Measurements from ENCODE around the gene BID. TPM values are rescaled to one million over a fixed set of nuclear protein-coding genes. Genes with fewer than 3 reads are reported as not detected.

The BID gene
- total and polyA plus RNA-seq, 10 of the 15 experiments (the other 5 are each of a cell fraction or from before 2014, with no cell fraction given), result 7.9 to 241 (median 136) TPM

DNA sequence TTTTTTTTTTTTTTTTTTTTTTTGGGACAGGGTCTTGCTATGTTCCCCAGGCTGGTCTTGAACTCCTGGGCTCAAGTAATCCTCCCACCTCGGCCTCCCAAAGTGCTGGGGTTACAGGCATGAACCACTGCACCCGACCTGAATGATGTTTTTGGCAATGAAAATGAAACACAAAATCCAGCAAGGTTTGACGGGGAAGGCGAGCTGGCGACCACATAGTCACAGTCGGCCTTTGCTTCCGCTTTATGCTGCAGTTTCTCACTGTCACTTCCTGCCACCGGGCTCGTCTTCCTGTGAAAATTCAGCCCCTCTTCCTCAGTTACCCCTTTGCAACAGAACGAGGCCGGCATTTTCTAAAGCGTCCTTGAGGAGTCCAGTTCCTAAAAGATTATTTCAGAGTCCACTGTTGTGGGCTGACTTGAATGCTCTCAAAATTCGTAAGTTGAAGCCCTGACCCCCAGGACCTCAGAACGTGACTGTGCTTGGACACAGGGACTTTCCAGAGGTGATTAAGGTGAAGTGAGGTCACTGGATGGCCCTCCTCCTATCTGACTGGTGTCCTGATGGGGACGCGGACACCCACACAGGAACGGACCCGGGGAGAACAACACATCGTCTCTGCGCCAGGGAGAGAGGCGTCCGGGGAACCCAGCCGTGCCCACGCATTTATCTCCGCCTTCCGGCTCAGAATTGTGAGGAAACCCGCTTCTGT, 2.9 kb upstream of the BID start (continued):
- TF ChIP-seq, protein P1, sequence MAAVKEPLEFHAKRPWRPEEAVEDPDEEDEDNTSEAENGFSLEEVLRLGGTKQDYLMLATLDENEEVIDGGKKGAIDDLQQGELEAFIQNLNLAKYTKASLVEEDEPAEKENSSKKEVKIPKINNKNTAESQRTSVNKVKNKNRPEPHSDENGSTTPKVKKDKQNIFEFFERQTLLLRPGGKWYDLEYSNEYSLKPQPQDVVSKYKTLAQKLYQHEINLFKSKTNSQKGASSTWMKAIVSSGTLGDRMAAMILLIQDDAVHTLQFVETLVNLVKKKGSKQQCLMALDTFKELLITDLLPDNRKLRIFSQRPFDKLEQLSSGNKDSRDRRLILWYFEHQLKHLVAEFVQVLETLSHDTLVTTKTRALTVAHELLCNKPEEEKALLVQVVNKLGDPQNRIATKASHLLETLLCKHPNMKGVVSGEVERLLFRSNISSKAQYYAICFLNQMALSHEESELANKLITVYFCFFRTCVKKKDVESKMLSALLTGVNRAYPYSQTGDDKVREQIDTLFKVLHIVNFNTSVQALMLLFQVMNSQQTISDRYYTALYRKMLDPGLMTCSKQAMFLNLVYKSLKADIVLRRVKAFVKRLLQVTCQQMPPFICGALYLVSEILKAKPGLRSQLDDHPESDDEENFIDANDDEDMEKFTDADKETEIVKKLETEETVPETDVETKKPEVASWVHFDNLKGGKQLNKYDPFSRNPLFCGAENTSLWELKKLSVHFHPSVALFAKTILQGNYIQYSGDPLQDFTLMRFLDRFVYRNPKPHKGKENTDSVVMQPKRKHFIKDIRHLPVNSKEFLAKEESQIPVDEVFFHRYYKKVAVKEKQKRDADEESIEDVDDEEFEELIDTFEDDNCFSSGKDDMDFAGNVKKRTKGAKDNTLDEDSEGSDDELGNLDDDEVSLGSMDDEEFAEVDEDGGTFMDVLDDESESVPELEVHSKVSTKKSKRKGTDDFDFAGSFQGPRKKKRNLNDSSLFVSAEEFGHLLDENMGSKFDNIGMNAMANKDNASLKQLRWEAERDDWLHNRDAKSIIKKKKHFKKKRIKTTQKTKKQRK (IDR thresholded peaks at IDR 0.05; ENCODE audit: low read depth, low read length), result no peak
- no peak for TF ChIP-seq CEBPB (IDR thresholded peaks at IDR 0.05; ENCODE audit: borderline replicate concordance in 1 of 2, low read depth in 2 of 2, low read length in 2 of 2)
- peak; percentile 100 for TF ChIP-seq NR2F1 (conservative IDR thresholded peaks at IDR 0.05)
- TF ChIP-seq ZBTB33 (IDR thresholded peaks at IDR 0.05), result no peak
- TF ChIP-seq IKZF2 (IDR thresholded peaks at IDR 0.05), result peak; percentile 65 to 70; a peak in 3 of 4 replicates
- 0 out of 2 replicates have a peak, but pooled peaks have one; percentile 30 for TF ChIP-seq MEF2A (IDR thresholded peaks at IDR 0.05; ENCODE audit: insufficient read depth, low read depth, low read length)
- no peak for TF ChIP-seq STAT3 (IDR thresholded peaks at IDR 0.05; ENCODE audit: low read depth, low read length)
- no peak for TF ChIP-seq E2F4 (IDR thresholded peaks at IDR 0.05; ENCODE audit: low read depth, low read length)
- TF ChIP-seq ETV6 (conservative IDR thresholded peaks at IDR 0.05 in 1 of 2, IDR thresholded peaks at IDR 0.05 in 1 of 2; ENCODE audit: borderline replicate concordance in 1 of 2, low read depth in 1 of 2), result peak in 1 of 2 experiments; percentile 98; a peak in 2 of 4 replicates
- 0 out of 2 replicates have a peak, but pooled peaks have one; percentile 26 for TF ChIP-seq ZSCAN29 (IDR thresholded peaks at IDR 0.05)
- no peak for TF ChIP-seq MTA3 (IDR thresholded peaks at IDR 0.05; ENCODE audit: borderline replicate concordance, low read length)
- no peak for TF ChIP-seq EZH2 (IDR thresholded peaks at IDR 0.05; ENCODE audit: borderline replicate concordance, control insufficient read depth, low read depth, low read length)
- TF ChIP-seq SRF (IDR thresholded peaks at IDR 0.05; ENCODE audit: low read depth in 2 of 2, low read length in 2 of 2), result no peak
- no peak for TF ChIP-seq ZNF384 (IDR thresholded peaks at IDR 0.05; ENCODE audit: borderline replicate concordance, low read depth, low read length)
- peak; percentile 75; the same call in 1 of the 2 replicates for TF ChIP-seq ASH2L (IDR thresholded peaks at IDR 0.05; ENCODE audit: borderline replicate concordance, low read depth)
- TF ChIP-seq TCF3 (IDR thresholded peaks at IDR 0.05; ENCODE audit: borderline replicate concordance, insufficient read depth, low read depth, low read length), result no peak
- TF ChIP-seq CREM (IDR thresholded peaks at IDR 0.05; ENCODE audit: low read depth), result peak; percentile 50
- TF ChIP-seq PAX8 (IDR thresholded peaks at IDR 0.05), result no peak
- TF ChIP-seq BRCA1 (IDR thresholded peaks at IDR 0.05; ENCODE audit: low read depth, low read length), result no peak
- peak; percentile 52; the same call in 1 of the 2 replicates for TF ChIP-seq ZBED1 (IDR thresholded peaks at IDR 0.05; ENCODE audit: borderline replicate concordance)
- peak; percentile 37; the same call in 1 of the 2 replicates for TF ChIP-seq PKNOX1 (IDR thresholded peaks at IDR 0.05)

All from GM12878 (cell line).